ENCODE data around the gene PPP3R1.

The PPP3R1 gene

GRCh38 chr2:68251187-68251854 lies 1.0 kb downstream of the PPP3R1 start (continued):
- no peak for TF ChIP-seq ZNF449 (tag by site-specific recombination; IDR thresholded peaks at IDR 0.05)
- no peak for TF ChIP-seq ZNF324 (tag by site-specific recombination; IDR thresholded peaks at IDR 0.05)
- peak; percentile 66 for TF ChIP-seq ZNF366 (tag by site-specific recombination; conservative IDR thresholded peaks at IDR 0.05)
- no peak for TF ChIP-seq OVOL3 (tag by site-specific recombination; IDR thresholded peaks at IDR 0.05)
- TF ChIP-seq ZNF133 (tag by site-specific recombination; IDR thresholded peaks at IDR 0.05) = no peak
- no peak for TF ChIP-seq ELK4 (IDR thresholded peaks at IDR 0.05; ENCODE audit: borderline replicate concordance, low read depth, low read length)
- no peak for TF ChIP-seq ZNF529 (tag by site-specific recombination; IDR thresholded peaks at IDR 0.05; ENCODE audit: insufficient replicate concordance)
- TF ChIP-seq ZNF600 (tag by site-specific recombination; IDR thresholded peaks at IDR 0.05) = 0 out of 2 replicates have a peak, but pooled peaks have one; percentile 33
- TF ChIP-seq SP3 (tag by site-specific recombination; IDR thresholded peaks at IDR 0.05) = peak; percentile 37
- no peak for TF ChIP-seq ZNF658 (tag by site-specific recombination; IDR thresholded peaks at IDR 0.05)
- TF ChIP-seq ZNF830 (tag by site-specific recombination; IDR thresholded peaks at IDR 0.05; ENCODE audit: low read depth) = no peak
- no peak for TF ChIP-seq ZNF184 (tag by site-specific recombination; IDR thresholded peaks at IDR 0.05)
- no peak for TF ChIP-seq ZNF555 (tag by site-specific recombination; conservative IDR thresholded peaks at IDR 0.05)
- TF ChIP-seq ZNF148 (tag by site-specific recombination; IDR thresholded peaks at IDR 0.05; ENCODE audit: borderline replicate concordance) = no peak
- peak; percentile 47; the same call in 1 of the 2 replicates for TF ChIP-seq ZBTB11 (tag by site-specific recombination; conservative IDR thresholded peaks at IDR 0.05; ENCODE audit: low read depth)
- no peak for TF ChIP-seq ZNF16 (tag by site-specific recombination; IDR thresholded peaks at IDR 0.05; ENCODE audit: low read depth)
- TF ChIP-seq ZNF521 (tag by site-specific recombination; IDR thresholded peaks at IDR 0.05) = no peak
- TF ChIP-seq ZNF777 (tag by site-specific recombination; IDR thresholded peaks at IDR 0.05; ENCODE audit: borderline replicate concordance) = no peak
- no peak for TF ChIP-seq GLI2 (tag by site-specific recombination; IDR thresholded peaks at IDR 0.05; ENCODE audit: borderline replicate concordance, low read depth)
- no peak for TF ChIP-seq ZNF37A (tag by site-specific recombination; IDR thresholded peaks at IDR 0.05)
- TF ChIP-seq ZNF513 (tag by site-specific recombination; IDR thresholded peaks at IDR 0.05) = no peak
- TF ChIP-seq AEBP2 (tag by site-specific recombination; IDR thresholded peaks at IDR 0.05; ENCODE audit: borderline replicate concordance) = no peak
- no peak for TF ChIP-seq ZBTB10 (tag by site-specific recombination; IDR thresholded peaks at IDR 0.05)
